ENCODE measurements around the gene FUT4. TPM values are rescaled to one million over a fixed set of nuclear protein-coding genes. Genes with fewer than 3 reads are reported as not detected.

The FUT4 gene
- total RNA-seq, 2 donors from 2014 or later, result 3.3 to 3.4 TPM

GRCh38 chr11:94518300-94518699, 25.4 kb upstream of the FUT4 start:
- no peaks in the 10 kb centered on the region for H3K27me3 ChIP-seq
- no peak overlapping the region for H3K4me3 ChIP-seq
- TF ChIP-seq, protein P1, sequence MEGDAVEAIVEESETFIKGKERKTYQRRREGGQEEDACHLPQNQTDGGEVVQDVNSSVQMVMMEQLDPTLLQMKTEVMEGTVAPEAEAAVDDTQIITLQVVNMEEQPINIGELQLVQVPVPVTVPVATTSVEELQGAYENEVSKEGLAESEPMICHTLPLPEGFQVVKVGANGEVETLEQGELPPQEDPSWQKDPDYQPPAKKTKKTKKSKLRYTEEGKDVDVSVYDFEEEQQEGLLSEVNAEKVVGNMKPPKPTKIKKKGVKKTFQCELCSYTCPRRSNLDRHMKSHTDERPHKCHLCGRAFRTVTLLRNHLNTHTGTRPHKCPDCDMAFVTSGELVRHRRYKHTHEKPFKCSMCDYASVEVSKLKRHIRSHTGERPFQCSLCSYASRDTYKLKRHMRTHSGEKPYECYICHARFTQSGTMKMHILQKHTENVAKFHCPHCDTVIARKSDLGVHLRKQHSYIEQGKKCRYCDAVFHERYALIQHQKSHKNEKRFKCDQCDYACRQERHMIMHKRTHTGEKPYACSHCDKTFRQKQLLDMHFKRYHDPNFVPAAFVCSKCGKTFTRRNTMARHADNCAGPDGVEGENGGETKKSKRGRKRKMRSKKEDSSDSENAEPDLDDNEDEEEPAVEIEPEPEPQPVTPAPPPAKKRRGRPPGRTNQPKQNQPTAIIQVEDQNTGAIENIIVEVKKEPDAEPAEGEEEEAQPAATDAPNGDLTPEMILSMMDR (IDR thresholded peaks at IDR 0.05), result no peak
- no peak for DNase-seq (ENCODE audit: low spot score)
- H3K9me3 ChIP-seq, result no peaks in the 10 kb centered on the region
- H3K36me3 ChIP-seq, result no peaks in the 10 kb centered on the region
- peaks cover 0 to 4% of the 10 kb centered on the region in 2 donors for H3K4me1 ChIP-seq
- no peak overlapping the region for H3K27ac ChIP-seq

GRCh38 chr11:94519478-94520084, 24.1 kb upstream of the FUT4 start:
- Histone ChIP-seq H3K4me1 (peaks cover 0 to 4% of the 10 kb centered on the region in 2 donors), H3K4me3 (no peak overlapping the region), H3K27ac (no peak overlapping the region), H3K36me3 (no peaks in the 10 kb centered on the region), H3K27me3 (no peaks in the 10 kb centered on the region), H3K9me3 (no peaks in the 10 kb centered on the region)
- TF ChIP-seq, protein P1 (IDR thresholded peaks at IDR 0.05), result peak; percentile 67 to 79
- DNase-seq (ENCODE audit: low spot score), result no peak

DNA sequence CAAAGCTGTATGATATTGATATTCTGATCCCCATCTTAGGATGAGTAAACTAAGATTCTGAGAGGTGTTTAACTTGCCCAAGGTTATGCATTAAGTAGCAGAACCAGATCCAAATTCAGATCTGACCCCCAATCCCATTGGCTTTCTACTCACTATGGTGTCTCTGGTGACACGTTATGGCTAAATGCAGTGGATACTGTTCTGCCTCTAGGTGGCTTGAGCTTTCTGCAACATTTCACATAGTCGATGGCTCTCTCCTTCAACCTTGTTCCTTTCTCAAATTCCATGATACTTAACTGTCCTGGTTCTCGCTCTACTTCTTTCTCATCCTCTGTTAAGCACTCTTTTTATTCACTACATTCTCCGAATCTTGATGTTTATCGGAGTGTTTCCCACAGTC, 22.0 kb upstream of the FUT4 start:
- Histone ChIP-seq H3K27me3 (no peaks in the 10 kb centered on the region), H3K9me3 (no peaks in the 10 kb centered on the region), H3K27ac (no peak overlapping the region), H3K4me3 (no peak overlapping the region), H3K36me3 (no peaks in the 10 kb centered on the region), H3K4me1 (peaks cover 0 to 4% of the 10 kb centered on the region in 2 donors)
- DNase-seq (ENCODE audit: low spot score), result no peak
- TF ChIP-seq, protein P1 (IDR thresholded peaks at IDR 0.05), result peak in 1 of 2 donors; percentile 40

- H3K4me3 ChIP-seq, result no peak overlapping the region
- no peaks in the 10 kb centered on the region for H3K36me3 ChIP-seq
- TF ChIP-seq, protein P1 (IDR thresholded peaks at IDR 0.05), result no peak
- peaks cover 0 to 4% of the 10 kb centered on the region in 2 donors for H3K4me1 ChIP-seq
- H3K27me3 ChIP-seq, result no peaks in the 10 kb centered on the region
- DNase-seq (ENCODE audit: low spot score), result no peak
- H3K27ac ChIP-seq, result no peak overlapping the region
- no peaks in the 10 kb centered on the region for H3K9me3 ChIP-seq
Measured at GRCh38 chr11:94524341-94524740, 19.4 kb upstream of the FUT4 start.

DNA sequence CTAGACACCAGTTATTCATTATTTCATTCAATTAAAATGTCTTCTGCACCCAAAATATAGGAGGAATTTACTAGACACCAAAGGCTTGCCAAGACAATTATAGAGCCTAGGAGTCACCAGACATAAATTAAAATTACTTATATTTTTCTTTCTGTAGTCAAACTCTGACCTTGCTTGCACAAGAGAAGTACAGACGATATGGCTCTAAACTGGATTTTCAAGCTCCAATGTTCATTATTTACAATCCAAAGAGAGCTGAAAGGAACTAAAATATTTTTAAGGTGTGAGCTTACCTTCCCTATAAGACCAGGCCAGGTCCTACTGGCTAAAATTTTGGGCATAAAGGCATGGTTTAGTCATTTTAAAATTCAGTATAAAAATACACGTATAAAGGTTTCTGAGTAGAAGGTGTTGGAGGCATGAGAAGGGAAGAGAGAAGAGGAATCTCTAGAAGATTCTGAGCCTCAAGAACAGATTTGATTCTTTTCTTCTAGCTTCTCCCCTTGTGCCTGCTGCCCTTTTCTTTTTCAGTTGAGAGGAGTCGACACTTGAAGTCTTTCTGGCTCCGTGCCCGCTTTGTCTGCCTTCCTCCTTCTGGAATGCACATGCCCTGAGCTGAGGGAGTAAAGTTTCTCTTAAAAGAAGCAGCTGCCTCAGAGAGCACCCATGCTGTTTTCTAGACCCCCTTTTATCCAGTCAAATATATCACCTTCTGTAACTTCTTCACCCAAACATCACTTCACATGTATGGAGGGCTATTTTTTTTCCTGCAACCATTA, 18.0 kb upstream of the FUT4 start:
- Histone ChIP-seq H3K4me3 (no peak overlapping the region), H3K27me3 (no peaks in the 10 kb centered on the region), H3K27ac (no peak overlapping the region), H3K9me3 (no peaks in the 10 kb centered on the region), H3K4me1 (no peaks in the 10 kb centered on the region), H3K36me3 (no peaks in the 10 kb centered on the region)
- DNase-seq (ENCODE audit: low spot score), result peak; percentile 81
- TF ChIP-seq, protein P1 (IDR thresholded peaks at IDR 0.05), result no peak
